ENCODE measurements around the gene AP1G1. TPM values are rescaled to one million over a fixed set of nuclear protein-coding genes. Genes with fewer than 3 reads are reported as not detected.

AP1G1 gene
- polyA plus RNA-seq, 1 experiment, result 90.6 TPM

- peak overlapping the region; percentile 61 for H3K27ac ChIP-seq (ENCODE audit: low read depth, low read length)
- DNase-seq (ENCODE audit: low read depth, low spot score), result no peak
- POLR2A ChIA-PET, result no interaction called here
Observed at GRCh38 chr16:71846431-71846830, 37.8 kb upstream of the AP1G1 start.

GRCh38 chr16:71845639-71846430 is 37.2 kb upstream of the AP1G1 start, which contains the start of gene ATXN1L:
TSS of gene ATXN1L (plus strand) at chr16:71845976. CDS start at chr16:71849741, 3,765 bp downstream.
- DNase-seq (ENCODE audit: low read depth, low spot score), result peak; percentile 75
- Histone ChIP-seq H3K9me3 (ENCODE audit: control insufficient read depth, insufficient read depth, low read length) (no peaks in the 10 kb centered on the region; the same call in 1 of the 2 replicates), H3K27me3 (ENCODE audit: control insufficient read depth, insufficient read depth, low read length) (no peaks in the 10 kb centered on the region), H3K27ac (ENCODE audit: low read depth, low read length) (peak within 1 kb of the TSS; percentile 61), H3K4me3 (ENCODE audit: low read depth, low read length) (peak within 1 kb of the TSS; percentile 97)
- ChIA-PET POLR2A (no interaction called here), CTCF (interaction anchor here (1.1 kb wide), 1 partner anchor 116 kb away, joined by 4 read pairs; no protein-coding TSS in a partner anchor)
- TF ChIP-seq CTCF (IDR thresholded peaks at IDR 0.05; ENCODE audit: low read depth, low read length), result no peak

More at GRCh38 chr16:71846431-71846830, 37.8 kb upstream of the AP1G1 start:
- TF ChIP-seq CTCF (IDR thresholded peaks at IDR 0.05; ENCODE audit: low read depth, low read length), result no peak
- no peaks in the 10 kb centered on the region; the same call in 1 of the 2 replicates for H3K9me3 ChIP-seq (ENCODE audit: control insufficient read depth, insufficient read depth, low read length)
- peak overlapping the region; percentile 97 for H3K4me3 ChIP-seq (ENCODE audit: low read depth, low read length)
- no peaks in the 10 kb centered on the region for H3K27me3 ChIP-seq (ENCODE audit: control insufficient read depth, insufficient read depth, low read length)
- CTCF ChIA-PET, result interaction anchor here (1.1 to 1.7 kb wide), 2 partner anchors 36 to 115 kb away, joined by 4 to 6 read pairs; no protein-coding TSS in a partner anchor

- CTCF ChIA-PET, result interaction anchor here (1.1 kb wide), 2 partner anchors 38 to 118 kb away, joined by 3 to 4 read pairs; no protein-coding TSS in a partner anchor
- POLR2A ChIA-PET, result no interaction called here
- no peak for DNase-seq (ENCODE audit: low read depth, low spot score)
- no peaks in the 10 kb centered on the region for H3K27me3 ChIP-seq (ENCODE audit: control insufficient read depth, insufficient read depth, low read length)
- no peak for TF ChIP-seq CTCF (IDR thresholded peaks at IDR 0.05; ENCODE audit: low read depth, low read length)
- H3K4me3 ChIP-seq (ENCODE audit: low read depth, low read length), result no peak overlapping the region
- H3K27ac ChIP-seq (ENCODE audit: low read depth, low read length), result no peak overlapping the region
- no peaks in the 10 kb centered on the region; the same call in 1 of the 2 replicates for H3K9me3 ChIP-seq (ENCODE audit: control insufficient read depth, insufficient read depth, low read length)
Observed at GRCh38 chr16:71843572-71843971, 34.9 kb upstream of the AP1G1 start.

GRCh38 chr16:71840052-71840451 is 31.4 kb upstream of the AP1G1 start:
- ChIA-PET POLR2A (no interaction called here), CTCF (interaction anchor here (0.6 to 1.2 kb wide), 2 partner anchors 43 to 371 kb away, joined by 3 read pairs; no protein-coding TSS in a partner anchor)
- no peak for TF ChIP-seq CTCF (IDR thresholded peaks at IDR 0.05; ENCODE audit: low read depth, low read length)

GRCh38 chr16:71837150-71837549 is 28.5 kb upstream of the AP1G1 start:
- Histone ChIP-seq H3K4me3 (ENCODE audit: low read depth, low read length) (no peak overlapping the region), H3K27me3 (ENCODE audit: control insufficient read depth, insufficient read depth, low read length) (no peaks in the 10 kb centered on the region), H3K27ac (ENCODE audit: low read depth, low read length) (no peak overlapping the region), H3K9me3 (ENCODE audit: control insufficient read depth, insufficient read depth, low read length) (no peaks in the 10 kb centered on the region)
- CTCF ChIA-PET, result no interaction called here
- POLR2A ChIA-PET, result no interaction called here
- TF ChIP-seq CTCF (IDR thresholded peaks at IDR 0.05; ENCODE audit: low read depth, low read length), result no peak
- no peak for DNase-seq (ENCODE audit: low read depth, low spot score)

More at GRCh38 chr16:71840052-71840451, 31.4 kb upstream of the AP1G1 start:
- DNase-seq (ENCODE audit: low read depth, low spot score), result no peak
- H3K4me3 ChIP-seq (ENCODE audit: low read depth, low read length), result no peak overlapping the region
- H3K27ac ChIP-seq (ENCODE audit: low read depth, low read length), result no peak overlapping the region
- H3K27me3 ChIP-seq (ENCODE audit: control insufficient read depth, insufficient read depth, low read length), result no peaks in the 10 kb centered on the region
- H3K9me3 ChIP-seq (ENCODE audit: control insufficient read depth, insufficient read depth, low read length), result no peaks in the 10 kb centered on the region
